ENCODE measurements around the gene PKNOX2.

DNA sequence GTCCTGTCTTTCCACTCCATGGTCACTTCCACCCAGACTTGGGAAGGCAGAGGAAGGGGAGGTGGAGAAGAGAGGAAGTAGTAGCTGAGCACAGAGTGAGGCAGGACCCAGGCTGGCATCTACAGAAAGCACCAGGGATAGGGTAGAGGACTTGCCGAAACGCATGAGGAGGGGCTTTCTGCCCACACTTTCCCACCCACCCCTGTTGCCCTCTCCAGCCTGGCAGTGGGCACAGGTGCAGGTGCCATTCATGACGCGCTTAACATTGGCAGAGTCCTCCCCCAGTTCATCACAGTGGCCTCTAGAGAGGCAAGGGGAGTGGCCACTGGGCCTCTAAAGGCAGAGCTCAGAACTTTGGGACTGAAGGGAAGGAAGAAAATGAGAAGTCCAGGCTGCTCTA, 249.6 kb downstream of the PKNOX2 start:
- TF ChIP-seq, protein P1, sequence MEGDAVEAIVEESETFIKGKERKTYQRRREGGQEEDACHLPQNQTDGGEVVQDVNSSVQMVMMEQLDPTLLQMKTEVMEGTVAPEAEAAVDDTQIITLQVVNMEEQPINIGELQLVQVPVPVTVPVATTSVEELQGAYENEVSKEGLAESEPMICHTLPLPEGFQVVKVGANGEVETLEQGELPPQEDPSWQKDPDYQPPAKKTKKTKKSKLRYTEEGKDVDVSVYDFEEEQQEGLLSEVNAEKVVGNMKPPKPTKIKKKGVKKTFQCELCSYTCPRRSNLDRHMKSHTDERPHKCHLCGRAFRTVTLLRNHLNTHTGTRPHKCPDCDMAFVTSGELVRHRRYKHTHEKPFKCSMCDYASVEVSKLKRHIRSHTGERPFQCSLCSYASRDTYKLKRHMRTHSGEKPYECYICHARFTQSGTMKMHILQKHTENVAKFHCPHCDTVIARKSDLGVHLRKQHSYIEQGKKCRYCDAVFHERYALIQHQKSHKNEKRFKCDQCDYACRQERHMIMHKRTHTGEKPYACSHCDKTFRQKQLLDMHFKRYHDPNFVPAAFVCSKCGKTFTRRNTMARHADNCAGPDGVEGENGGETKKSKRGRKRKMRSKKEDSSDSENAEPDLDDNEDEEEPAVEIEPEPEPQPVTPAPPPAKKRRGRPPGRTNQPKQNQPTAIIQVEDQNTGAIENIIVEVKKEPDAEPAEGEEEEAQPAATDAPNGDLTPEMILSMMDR (IDR thresholded peaks at IDR 0.05): no peak
- TF ChIP-seq EP300 (IDR thresholded peaks at IDR 0.05): no peak
- no peak for TF ChIP-seq POLR2A (IDR thresholded peaks at IDR 0.05)

Measured in gastroesophageal sphincter (tissue), 3 donors.